Measurements from ENCODE around the gene TRPV5. TPM values are rescaled to one million over a fixed set of nuclear protein-coding genes. Genes with fewer than 3 reads are reported as not detected.

Gene TRPV5
- total RNA-seq, 1 donor = not detected

DNA sequence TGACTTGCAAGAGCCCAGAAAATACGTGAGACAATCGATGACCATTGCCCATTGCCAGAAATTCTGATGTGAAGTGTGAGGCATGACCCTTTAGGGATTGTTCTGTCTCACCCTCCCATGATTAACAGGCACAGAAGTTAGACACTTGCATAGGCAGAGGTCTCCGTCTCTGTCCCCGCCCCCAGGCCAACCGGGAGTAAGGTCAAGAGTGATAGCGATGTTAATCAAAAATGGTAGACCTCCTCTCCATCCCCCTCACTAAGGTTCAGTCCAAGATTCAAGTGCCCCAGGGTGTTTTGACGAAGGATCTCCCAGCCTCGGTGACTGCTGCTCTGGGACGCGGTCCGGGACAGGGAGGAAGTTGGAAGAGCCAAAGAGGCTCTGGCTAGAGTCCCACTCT, 25.3 kb downstream of the TRPV5 start:
- H3K36me3 ChIP-seq (ENCODE audit: insufficient read depth, low read length) = no peaks in the 10 kb centered on the region
- H3K4me3 ChIP-seq (ENCODE audit: insufficient read depth, low read length) = no peak overlapping the region
- H3K27me3 ChIP-seq (ENCODE audit: insufficient read depth, low read length) = no peaks in the 10 kb centered on the region
- no peaks in the 10 kb centered on the region for H3K4me1 ChIP-seq (ENCODE audit: insufficient read depth, low read length)
- no peak overlapping the region for H3K27ac ChIP-seq (ENCODE audit: low read depth, low read length)
- no peaks in the 10 kb centered on the region for H3K9me3 ChIP-seq (ENCODE audit: low read depth, low read length)
- no peak overlapping the region for H3K4me2 ChIP-seq (ENCODE audit: insufficient read depth, low read length)
- DNase-seq (ENCODE audit: insufficient read length, low spot score, missing footprints) = no peak
- no peaks in the 10 kb centered on the region for H3K79me2 ChIP-seq (ENCODE audit: insufficient read depth, low read length)
- H2AFZ ChIP-seq (ENCODE audit: low read length) = no peak overlapping the region
- TF ChIP-seq, protein P1, sequence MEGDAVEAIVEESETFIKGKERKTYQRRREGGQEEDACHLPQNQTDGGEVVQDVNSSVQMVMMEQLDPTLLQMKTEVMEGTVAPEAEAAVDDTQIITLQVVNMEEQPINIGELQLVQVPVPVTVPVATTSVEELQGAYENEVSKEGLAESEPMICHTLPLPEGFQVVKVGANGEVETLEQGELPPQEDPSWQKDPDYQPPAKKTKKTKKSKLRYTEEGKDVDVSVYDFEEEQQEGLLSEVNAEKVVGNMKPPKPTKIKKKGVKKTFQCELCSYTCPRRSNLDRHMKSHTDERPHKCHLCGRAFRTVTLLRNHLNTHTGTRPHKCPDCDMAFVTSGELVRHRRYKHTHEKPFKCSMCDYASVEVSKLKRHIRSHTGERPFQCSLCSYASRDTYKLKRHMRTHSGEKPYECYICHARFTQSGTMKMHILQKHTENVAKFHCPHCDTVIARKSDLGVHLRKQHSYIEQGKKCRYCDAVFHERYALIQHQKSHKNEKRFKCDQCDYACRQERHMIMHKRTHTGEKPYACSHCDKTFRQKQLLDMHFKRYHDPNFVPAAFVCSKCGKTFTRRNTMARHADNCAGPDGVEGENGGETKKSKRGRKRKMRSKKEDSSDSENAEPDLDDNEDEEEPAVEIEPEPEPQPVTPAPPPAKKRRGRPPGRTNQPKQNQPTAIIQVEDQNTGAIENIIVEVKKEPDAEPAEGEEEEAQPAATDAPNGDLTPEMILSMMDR (IDR thresholded peaks at IDR 0.05; ENCODE audit: extremely low read depth, low read depth, low read length) = no peak
- no peaks in the 10 kb centered on the region for H4K20me1 ChIP-seq (ENCODE audit: insufficient read depth, low read length)

DNA sequence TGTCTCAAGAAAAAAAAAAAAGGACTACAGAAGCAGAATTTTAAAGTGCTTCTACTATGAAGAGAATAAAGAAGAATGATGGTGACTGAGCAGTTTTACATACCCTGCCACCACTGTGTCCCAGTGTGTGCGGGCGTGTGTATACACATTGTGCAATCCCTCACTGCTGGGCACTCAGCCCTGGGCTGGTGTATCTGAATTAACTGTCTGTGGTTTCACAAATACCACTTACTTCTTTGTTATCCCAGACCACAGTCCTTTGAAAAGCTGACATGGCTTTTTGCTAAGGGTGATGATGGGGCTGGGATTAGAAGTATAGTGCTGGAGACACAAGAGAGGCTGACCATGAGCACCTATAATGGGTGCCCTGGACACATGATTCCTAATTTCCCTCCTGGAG, 26.9 kb downstream of the TRPV5 start:
- Histone ChIP-seq H3K4me2 (ENCODE audit: insufficient read depth, low read length) (no peak overlapping the region), H3K27me3 (ENCODE audit: insufficient read depth, low read length) (no peaks in the 10 kb centered on the region), H3K4me1 (ENCODE audit: insufficient read depth, low read length) (no peaks in the 10 kb centered on the region), H2AFZ (ENCODE audit: low read length) (no peak overlapping the region), H3K4me3 (ENCODE audit: insufficient read depth, low read length) (no peak overlapping the region), H3K9me3 (ENCODE audit: low read depth, low read length) (no peaks in the 10 kb centered on the region), H3K27ac (ENCODE audit: low read depth, low read length) (no peak overlapping the region), H3K79me2 (ENCODE audit: insufficient read depth, low read length) (no peaks in the 10 kb centered on the region), H4K20me1 (ENCODE audit: insufficient read depth, low read length) (no peaks in the 10 kb centered on the region), H3K36me3 (ENCODE audit: insufficient read depth, low read length) (no peaks in the 10 kb centered on the region)
- TF ChIP-seq, protein P1 (IDR thresholded peaks at IDR 0.05; ENCODE audit: extremely low read depth, low read depth, low read length) = no peak
- DNase-seq (ENCODE audit: insufficient read length, low spot score, missing footprints) = no peak

DNA sequence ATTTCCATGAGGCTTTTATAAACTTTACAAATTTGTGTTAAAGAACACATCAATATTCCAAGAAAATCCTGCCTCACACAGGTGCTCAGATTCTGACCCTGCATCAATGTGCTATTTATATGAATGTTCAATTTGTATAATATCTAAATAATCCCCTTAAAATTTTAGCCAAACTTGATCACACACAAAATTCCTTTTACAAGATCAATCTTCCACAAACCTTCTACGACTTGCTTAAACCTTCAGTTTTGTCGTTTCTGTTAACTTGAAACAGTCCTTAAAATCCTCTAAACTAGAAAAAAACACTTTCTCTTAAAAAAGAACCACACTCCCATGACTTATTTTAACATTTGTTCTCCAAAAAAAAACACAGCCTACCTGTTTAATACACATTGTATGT, 27.8 kb downstream of the TRPV5 start:
- TF ChIP-seq, protein P1 (IDR thresholded peaks at IDR 0.05; ENCODE audit: extremely low read depth, low read depth, low read length) = no peak
- Histone ChIP-seq H3K79me2 (ENCODE audit: insufficient read depth, low read length) (no peaks in the 10 kb centered on the region), H3K4me3 (ENCODE audit: insufficient read depth, low read length) (no peak overlapping the region), H3K4me2 (ENCODE audit: insufficient read depth, low read length) (no peak overlapping the region), H4K20me1 (ENCODE audit: insufficient read depth, low read length) (no peaks in the 10 kb centered on the region), H3K27me3 (ENCODE audit: insufficient read depth, low read length) (no peaks in the 10 kb centered on the region), H3K27ac (ENCODE audit: low read depth, low read length) (no peak overlapping the region), H3K4me1 (ENCODE audit: insufficient read depth, low read length) (no peaks in the 10 kb centered on the region), H2AFZ (ENCODE audit: low read length) (no peak overlapping the region), H3K36me3 (ENCODE audit: insufficient read depth, low read length) (no peaks in the 10 kb centered on the region), H3K9me3 (ENCODE audit: low read depth, low read length) (no peaks in the 10 kb centered on the region)
- no peak for DNase-seq (ENCODE audit: insufficient read length, low spot score, missing footprints)

DNA sequence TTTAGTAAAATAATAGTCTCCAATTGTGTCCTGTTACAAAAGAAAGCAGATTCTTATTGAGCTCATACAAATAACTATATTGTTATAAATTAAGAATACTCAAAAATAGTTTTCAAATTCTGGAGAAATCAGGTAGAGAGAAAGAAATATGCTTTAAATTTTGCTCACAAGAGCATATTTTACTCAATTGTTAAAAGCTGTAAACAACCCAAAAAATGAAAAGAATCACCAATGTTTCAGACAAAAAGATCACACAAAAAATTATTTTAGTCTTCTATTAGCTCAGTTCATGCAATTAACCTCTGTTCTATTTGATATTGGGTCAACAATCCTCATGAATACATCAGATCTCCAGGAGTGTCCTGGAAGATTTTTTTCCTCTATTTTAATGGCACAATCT, 29.4 kb downstream of the TRPV5 start:
- Histone ChIP-seq H3K79me2 (ENCODE audit: insufficient read depth, low read length) (no peaks in the 10 kb centered on the region), H4K20me1 (ENCODE audit: insufficient read depth, low read length) (no peaks in the 10 kb centered on the region), H3K27ac (ENCODE audit: low read depth, low read length) (no peak overlapping the region), H3K4me2 (ENCODE audit: insufficient read depth, low read length) (no peak overlapping the region), H3K36me3 (ENCODE audit: insufficient read depth, low read length) (no peaks in the 10 kb centered on the region), H3K9me3 (ENCODE audit: low read depth, low read length) (no peaks in the 10 kb centered on the region), H3K27me3 (ENCODE audit: insufficient read depth, low read length) (no peaks in the 10 kb centered on the region), H2AFZ (ENCODE audit: low read length) (no peak overlapping the region), H3K4me3 (ENCODE audit: insufficient read depth, low read length) (no peak overlapping the region), H3K4me1 (ENCODE audit: insufficient read depth, low read length) (no peaks in the 10 kb centered on the region)
- TF ChIP-seq, protein P1 (IDR thresholded peaks at IDR 0.05; ENCODE audit: extremely low read depth, low read depth, low read length) = no peak
- no peak for DNase-seq (ENCODE audit: insufficient read length, low spot score, missing footprints)

Data from osteoblast (primary cell).